Hematopoietic multipotent progenitor cell treated with erythropoietin and hydrocortisone succinate and interleukin-3 and kit ligand, for 6 days (in vitro differentiated cells): Measurements from ENCODE around the gene INKA2.

Experiments
- DNase-seq: peaks from one replicate; pipeline ENCODE4 v3.0.0-alpha.2; 2015

INKA2 gene

DNA sequence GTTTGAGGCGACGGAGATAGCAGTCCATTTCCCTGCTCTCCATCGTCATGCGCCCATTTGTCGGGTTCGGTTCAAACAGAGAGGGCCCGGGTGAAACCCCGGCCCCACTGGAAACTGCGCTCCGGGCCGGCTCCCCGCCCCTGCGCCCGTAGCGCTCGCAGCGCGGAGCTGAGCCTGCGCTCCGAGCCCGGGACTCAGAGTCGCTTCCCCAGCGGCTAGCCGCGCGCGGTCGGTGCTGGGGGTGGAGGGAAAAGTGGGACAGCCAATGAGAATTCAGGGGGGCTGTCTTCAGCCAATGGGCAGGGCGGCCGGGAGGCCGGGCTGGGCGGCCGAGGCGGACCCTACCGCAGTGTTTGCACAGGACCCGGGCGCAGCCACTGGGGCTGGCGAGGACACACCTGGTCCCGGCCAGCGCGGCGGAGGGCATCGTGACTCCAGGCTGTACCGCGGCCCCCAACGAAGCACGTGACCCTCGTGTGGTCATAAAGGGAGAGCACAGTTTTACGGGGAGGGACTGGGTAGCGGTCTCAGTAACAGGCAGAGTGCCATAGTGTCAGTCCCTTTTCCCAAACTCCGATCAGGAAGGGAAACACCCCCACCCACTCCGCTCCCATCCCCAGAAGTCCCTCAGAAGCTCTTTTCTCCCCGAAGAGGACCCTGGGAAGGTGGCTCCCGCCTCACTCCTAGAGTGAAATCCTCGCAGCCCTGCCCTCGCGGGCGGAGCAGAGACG is at the start of gene INKA2:
Gene INKA2 (minus strand): TSS at position 202 of the 731 bp plus-strand sequence. CDS start 153 bp downstream, at position 49.
- DNase-seq: peak; percentile 93

DNA sequence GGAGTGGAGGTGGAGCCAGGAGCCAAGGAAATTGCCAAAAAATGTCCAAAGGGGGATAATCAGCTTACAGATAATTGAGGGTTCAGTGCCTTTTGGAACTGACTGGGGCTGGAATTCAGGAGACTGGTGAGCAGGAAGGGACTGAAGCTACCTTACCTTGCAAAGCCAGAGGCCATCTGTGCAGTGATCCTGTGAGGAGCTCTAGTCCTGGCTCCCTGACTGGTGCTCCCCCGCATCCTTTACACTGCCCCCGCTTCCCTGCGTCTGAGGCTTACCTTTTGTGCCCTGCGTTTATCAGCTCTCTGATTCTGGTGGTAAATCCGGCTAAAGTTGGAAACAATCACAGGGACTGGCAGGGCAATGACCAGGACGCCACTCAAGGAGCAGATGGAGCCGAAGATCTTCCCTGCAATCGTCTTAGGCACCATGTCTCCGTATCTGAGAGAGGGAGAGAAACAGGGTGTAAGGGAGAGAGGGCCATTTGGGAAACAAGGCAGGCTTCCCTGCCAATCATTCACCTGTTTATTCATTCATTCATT is 47.5 kb upstream of the INKA2 start:
- DNase-seq: no peak

DNA sequence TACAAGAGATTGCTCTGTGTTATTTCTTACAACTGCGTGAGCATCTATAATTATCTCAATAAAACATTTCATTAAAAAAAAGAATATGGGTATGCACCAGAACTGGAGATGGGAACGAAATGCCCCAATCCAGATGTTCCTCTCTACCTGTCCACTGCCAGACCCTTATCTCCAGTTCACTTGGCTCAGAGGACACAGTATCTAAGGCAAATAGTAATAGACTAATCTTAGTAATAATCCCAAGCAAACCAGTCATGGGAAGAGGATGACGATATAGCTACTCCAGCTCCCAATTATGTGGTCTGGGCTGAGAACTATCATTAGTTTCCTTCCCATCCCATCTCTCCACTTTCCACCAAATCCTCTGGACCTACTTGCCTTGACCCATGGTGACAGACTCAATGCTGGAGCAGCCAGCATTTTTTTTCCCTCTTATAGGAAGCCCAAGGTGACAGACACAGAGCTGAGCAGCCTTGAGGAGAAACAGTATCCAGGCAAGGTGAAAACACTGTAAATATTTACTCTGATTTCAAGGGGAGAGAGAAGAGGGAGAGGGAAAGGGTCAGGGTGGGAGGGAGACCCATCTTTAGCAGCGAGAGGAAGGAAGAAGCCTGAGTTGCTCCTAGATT is 45.2 kb upstream of the INKA2 start:
- no peak for DNase-seq

DNA sequence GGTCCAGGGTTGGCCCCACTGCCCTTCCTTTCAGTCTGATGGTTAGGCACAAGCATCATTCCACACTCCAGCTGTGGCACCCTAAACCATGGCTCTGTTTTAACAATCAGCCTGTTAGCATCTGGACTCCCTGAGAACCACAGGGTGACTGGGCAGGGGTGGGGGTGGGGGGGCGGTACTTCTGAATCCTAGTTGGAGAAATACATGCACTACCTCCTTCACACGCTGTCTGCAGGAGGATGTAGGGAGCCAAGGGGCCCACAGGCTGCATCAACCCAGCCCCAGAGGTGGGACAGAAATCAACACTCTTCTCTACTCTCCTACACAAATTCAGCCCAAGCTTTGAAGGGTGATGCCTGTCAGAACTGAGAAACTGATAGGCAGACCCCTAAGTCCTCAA is 40.4 kb upstream of the INKA2 start:
- DNase-seq: no peak

DNA sequence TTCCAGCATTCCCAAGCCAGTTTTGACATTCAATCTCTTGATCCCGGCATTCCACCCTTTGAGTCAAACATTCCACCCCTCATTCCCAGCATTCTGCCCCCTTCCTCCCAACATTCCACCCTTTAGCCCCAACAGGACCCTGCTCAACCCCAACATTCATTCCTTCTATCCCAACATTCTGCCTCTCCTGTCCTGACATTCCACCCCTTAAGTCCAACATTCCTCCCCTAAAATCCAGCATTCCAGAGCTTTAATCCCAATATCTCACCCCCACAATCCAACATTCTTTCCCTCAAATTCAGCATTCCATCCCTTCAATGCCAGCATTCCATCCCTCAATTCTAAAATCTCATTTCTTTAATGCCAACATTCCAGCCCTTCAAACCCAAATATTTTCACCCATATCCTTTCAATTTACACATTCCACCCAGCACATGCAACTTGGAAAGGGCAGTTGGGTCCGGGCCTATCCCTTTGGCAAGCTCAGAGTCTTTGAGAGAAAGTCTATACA is 39.4 kb upstream of the INKA2 start:
- no peak for DNase-seq

DNA sequence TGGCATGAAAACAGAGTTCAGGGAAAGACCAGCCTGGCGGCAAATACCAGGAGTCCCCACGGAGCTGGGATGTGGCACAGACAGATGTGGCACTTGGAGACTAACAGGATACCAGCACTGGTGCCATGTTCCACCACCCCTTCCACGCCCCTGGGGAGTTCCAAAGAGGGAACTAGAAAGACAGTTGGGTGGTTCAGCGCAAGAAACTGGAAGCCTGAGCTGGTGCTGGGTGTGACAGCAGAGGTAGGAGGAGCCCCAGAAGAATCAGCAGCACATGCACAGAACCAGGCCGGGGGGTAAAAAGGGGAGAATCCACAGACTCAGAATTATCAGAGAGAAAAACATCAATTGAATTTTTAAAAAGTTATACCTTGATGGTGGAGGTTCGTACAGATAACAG is 38.9 kb upstream of the INKA2 start:
- no peak for DNase-seq

DNA sequence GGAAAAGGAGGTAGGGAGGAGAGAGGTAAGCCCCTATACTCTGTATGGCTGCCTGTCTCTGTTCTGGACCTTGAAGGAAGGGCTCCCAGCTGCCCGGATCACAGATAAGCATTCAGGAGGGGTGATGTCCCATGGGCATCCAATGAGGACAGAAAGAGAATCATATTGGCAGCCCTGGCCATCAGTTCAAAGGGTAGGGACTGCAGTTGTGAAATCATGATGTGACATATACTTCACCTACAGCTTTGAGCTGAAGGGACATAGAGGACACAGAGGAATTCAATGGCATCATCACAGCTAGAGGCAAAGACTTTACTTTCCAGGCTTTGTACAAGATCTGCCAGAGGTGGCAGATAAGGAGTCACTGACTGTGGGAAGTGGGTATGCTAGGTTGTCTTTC is 38.1 kb upstream of the INKA2 start:
- no peak for DNase-seq

DNA sequence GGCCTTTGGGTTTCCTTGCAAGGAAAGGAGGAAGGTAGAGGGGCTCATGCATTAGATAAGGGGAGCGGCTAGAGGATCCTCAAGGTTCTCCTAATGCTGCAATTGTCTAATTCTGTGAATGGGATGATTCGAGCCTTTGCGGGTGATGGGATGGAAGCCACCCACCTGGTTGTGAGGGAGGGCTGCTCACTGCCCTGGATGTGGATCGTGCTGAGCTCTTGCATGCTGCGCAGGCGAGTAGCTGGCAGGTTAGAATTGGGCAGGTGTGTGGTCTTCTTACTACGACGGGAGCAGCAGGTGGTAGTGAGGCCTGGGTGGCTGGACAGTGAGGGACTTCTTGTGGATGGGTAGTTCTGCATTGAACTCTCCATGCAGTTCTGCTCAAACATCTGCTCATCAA is 37.7 kb upstream of the INKA2 start:
- no peak for DNase-seq

DNA sequence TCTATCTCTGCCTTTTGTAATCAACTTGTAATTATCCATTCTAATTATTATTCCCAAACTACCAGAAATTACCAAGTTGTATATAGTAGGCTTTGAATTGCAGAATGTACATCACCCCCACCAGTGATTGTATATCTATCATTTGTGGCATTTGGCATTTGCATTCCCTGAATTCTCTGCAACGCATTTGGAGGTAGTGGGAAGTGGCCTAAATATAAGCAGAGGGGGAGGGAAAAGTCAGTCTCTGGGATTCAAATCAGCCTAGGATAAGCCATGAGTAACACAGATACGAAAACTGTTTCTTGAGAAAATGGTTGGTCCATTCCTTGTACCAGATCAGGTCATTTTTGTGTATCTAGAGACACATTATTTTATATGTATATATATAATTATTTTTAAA is 37.2 kb upstream of the INKA2 start:
- no peak for DNase-seq

DNA sequence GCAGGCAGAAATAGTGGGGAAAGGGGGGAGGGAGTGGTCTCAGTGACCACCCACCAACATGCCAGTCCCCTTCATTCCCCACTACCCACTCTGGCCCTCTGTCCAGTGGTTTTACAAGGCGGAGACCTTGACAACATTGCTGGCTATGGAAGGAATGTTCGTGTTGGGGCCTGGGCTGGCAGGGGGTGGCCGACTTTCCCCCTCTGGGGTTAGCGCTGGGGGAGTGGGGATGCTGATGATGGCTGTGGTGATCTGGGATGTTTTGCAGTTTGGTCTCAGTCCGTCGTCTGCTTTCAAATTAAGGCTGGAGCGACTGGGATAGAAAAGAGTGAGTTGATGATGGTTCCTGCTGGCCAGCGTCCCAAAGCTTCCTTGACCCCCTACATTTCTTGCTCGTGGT is 36.8 kb upstream of the INKA2 start:
- DNase-seq: no peak

DNA sequence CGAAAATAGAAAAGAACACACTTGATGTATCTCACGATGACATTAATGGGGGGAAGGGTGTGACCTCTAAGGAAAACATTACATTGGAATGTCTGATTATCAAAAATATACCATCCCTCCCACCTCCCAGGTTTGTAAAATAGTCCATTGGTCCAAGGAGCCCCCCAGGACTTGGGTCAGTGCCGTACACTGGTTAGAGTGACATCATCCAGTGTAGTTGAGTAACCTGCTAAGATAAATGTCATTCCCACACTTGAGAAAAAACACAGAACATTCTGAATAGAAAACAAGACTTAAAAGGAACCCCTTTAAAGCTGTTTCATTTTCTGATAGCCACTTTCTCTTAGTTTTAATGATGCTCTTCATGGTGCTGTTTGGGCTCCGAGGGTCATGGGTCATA is 31.7 kb upstream of the INKA2 start:
- DNase-seq: no peak

DNA sequence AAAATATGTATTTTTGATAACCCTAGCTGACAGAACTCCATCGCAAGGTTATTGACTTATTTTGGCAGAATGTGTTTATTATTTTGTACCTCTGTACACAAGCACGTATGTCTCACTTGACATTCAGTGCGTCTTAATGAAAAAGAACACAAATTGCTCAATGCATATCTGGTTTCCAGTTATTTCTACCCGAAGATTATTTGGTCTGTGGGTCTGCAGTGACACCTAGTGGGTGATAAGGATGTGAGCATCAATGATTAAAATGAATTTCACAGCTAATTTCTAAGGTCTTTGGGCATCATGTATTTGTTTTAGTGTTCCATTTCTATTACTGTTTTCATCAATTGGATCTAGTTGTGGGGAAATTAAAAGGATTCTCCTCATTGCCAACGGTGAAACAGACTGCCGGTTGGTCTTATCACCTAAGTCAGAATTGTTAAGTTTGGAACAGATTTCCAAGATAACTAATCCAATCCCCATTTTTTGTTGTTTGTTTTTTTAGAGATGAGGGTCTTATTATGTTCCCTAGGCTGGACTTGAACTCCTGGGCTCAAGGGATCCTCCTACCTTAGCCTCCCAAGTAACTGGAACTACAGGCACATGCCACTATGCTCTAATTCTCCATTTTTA is 30.4 kb upstream of the INKA2 start:
- peak; percentile 91 for DNase-seq

DNA sequence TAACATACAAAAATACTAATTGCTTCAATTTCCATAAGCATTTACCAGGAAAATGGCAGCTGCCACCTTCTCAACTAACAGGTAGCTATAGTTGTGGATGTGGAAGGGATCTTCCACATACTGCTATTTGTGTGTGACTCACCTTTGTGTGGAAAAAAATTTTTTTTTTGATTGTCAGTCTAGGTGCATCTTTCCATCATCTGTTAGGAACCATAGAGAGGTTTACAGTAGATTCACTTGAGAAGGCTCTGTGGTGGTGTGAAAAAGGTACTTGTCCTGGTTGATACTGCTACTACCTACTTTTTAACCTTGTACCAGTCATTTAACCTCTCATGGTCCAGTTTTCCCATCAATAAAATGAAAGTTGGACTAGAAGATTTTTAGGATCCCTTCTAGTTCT is 29.4 kb upstream of the INKA2 start:
- DNase-seq: no peak

DNA sequence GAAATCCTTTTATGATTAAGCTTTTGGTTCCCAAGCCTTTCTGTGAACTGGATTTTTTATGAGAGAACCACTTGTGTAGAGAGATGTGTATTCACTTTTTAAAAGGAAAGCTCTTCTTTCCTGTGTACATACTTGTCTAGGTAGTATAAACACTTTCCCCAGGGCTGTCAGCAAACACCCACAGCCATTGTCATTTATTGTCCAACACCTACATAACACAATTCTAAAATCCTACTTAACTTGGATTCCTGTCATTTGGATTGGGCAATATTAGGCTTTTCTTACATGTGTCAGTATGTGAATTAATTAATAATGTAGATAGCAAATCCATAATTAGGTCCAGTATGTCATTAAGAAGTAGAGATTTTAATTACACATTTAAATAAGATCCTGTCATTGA is 28.8 kb upstream of the INKA2 start:
- no peak for DNase-seq

DNA sequence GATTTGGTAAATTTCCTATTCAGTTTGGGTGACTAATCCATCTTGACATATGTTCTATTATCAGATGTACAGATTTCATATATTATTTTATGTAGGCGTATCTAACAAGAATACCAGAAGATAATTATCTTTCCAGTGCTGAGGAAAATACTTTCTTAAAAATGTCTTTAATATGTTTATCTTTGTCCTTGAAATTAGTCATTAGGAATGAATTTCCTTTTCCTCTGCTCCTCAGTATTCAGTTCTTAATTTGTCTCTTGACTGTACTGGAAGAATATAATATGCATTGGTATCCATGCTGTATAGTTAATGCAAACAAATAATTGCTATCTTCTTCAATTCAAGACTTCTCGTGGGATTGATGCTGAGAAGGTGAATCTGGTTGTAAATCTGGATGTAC is 23.1 kb upstream of the INKA2 start:
- DNase-seq: no peak

DNA sequence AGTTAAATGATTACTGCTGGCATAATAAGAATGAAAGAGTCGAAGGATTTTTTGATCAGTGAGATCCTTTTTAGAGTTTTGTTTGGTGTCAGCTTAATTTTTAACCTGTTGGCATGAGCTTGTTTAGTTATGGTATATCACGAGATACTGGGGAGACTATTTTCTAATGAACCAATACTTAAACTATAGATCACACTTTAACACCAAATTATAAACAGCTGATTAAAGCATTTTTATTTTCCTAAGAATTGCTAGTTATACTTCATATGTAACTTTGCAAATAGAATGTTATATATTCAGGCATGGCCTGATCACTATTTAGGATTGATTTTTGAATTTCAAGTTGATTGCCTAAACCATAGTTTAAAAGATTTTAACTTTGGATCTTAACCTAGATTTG is 22.5 kb upstream of the INKA2 start:
- DNase-seq: no peak

DNA sequence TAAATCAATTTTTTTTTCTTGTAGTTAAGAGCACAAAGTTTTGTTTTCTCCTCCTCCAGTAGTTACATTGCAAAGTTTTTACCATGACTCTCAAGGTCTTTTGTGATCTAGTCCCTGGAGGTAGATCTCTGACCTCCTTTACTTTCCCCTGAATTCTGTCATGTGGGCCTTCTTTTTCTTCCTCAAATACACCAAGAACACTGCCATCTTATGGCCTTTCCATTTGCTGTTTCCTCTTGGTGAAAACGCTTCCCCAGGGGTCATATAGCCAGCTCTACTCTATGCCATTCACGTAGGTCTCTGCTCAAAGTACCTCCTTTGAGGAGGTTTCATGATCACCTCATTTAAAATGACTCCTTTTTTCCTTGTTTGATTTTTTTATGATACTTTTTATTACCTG is 19.2 kb upstream of the INKA2 start:
- DNase-seq: peak; percentile 62

DNA sequence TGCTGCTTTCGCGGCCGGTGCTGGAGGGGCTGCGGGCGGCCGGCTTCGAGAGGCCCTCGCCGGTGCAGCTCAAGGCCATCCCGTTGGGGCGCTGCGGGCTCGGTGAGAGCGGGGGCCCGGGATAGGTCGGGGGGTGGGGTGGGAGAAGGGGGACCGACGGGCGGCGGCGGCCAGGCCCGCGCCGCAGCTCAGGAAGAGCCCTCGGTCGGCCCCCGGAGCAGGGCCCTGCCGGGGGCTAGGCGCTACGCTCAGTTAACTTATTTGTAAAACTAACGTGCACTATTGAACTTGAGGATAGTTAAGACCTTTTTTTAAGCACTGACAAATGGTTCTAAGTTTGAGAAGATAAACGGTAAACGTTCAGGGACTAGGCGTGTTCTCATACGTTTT is 16.9 kb upstream of the INKA2 start:
- DNase-seq: no peak

DNA sequence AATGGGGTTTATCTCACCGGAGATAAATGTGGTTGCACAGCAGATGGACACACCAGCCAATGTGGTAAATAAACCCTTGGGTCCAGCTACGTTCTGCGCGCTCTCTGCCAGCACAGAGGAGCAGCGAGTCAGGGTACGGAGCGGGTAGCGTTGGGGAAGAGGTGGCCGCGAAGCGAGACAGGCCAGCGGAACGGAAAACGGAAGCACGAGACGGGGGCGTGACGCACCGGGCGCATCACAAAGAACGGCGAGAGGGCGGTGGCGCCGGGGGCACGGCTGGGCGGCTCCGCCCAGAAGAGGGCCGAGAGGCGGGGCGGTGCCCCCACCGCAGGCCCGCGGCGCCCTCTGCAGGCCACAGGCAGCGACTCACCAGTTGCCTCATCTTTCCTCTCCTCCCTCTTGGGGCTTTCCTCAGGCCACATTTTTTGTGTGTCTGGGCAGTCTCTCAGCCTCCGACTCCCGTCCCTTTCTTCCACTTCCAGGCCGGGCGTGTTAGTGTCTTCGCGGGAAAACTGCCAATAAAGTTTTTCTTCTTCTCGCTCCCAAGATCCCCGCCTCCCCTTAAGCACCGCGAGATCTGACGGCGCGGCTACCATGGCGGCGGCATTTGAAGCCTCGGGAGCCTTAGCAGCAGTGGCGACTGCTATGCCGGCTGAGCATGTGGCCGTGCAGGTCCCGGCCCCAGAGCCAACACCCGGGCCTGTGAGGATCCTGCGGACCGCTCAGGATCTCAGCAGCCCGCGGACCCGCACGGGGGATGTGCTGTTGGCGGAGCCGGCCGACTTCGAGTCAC is 16.3 kb upstream of the INKA2 start, which contains the start of gene DDX20:
Gene DDX20 (plus strand): TSS at position 571 of the 793 bp plus-strand sequence. CDS start 24 bp downstream, at position 595.
- DNase-seq: peak; percentile 99

DNA sequence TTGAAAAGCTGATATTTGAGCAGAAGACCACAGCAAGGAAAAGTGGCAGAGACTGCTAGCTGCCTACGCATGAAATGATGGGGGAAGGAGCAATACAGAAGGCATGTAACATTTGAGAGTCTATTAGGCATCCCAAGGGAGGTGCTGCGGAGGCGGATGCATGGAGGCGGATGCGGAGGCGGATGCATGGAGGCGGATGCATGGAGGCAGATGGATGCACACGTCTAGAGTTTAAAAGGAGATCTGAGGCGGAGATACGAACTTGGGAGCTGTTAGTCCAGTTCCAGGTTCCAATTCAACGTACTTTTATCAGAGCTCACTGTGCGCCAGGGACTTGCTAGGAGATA is 15.8 kb upstream of the INKA2 start:
- DNase-seq: peak; percentile 64

DNA sequence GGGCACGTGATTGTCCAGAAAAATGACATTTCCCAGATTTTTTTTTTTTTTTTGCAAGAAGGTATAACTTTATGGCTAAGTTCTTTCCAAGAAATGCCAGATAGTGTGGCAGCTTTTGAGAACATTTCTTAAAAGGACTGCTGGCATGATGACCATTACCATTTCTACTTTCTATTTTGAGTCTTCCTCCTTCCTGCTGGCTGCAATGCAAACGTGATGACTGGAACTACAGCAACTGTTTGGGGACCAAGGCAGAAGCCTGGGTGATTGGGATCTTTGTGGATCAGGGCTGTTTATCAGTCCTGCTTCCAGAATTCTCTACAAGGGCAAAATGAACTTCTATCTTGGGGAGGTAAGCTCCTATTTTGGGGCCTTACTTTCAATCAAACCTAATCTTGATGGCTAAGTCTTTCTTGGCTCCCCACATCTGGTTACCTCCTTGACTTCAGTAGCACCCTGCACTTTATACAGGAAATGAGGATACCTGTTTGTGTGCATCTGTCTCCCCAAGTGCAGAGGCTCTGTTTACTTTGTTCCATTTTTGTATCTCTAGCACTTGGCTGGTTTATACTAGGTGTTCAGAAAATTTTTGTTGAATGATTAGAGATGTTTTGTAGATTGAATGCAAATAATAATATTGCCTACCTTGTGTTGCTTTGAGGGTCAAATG is 12.8 kb upstream of the INKA2 start:
- no peak for DNase-seq

DNA sequence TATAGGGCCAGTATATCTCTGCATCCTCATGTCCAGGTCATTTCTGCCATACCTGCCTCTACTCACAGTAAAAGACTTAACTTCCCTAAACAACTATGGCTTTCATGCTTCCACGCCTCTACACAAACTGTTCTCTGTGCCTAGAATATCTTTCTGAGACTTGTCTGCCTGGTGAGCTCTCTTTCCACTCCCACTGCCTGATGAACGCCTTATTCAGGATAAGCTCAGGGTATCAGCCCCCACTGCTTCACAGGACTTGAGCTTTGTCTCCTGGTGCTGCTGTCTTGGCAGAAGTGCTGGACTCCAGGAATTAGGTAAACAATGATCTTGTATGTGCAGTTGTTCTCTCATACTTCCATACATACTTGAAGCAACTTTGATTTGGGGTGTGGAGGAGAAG is 11.7 kb upstream of the INKA2 start:
- no peak for DNase-seq

DNA sequence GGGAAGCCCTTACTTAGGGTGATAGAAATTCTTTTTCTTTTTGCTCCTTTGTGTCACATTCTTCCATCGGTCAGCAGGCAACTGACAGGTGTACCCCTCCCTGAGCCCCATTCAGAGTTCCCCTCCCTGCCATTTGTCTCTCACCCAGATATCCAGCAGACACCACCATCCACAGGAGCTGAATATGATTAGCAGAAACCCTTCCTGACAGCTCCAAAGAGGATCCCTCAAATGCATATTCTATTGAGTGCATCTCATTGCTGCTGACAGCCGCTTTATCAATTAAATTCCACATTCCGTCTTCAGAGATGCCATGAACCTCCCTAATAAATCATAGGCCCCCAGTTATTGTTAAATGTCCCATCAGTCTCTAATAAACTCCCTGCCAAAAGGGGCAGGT is 10.4 kb upstream of the INKA2 start:
- DNase-seq: no peak
